Measurements from ENCODE around the gene BSDC1. TPM values are rescaled to one million over a fixed set of nuclear protein-coding genes. Genes with fewer than 3 reads are reported as not detected.

The BSDC1 gene
- polyA plus RNA-seq, 1 experiment, result 45.3 TPM

- H3K27ac ChIP-seq (ENCODE audit: low read depth, low read length), result no peak overlapping the region
- no peaks in the 10 kb centered on the region for H3K27me3 ChIP-seq (ENCODE audit: control insufficient read depth, insufficient read depth, low read length)
- CTCF ChIA-PET, result interaction anchor here (3.3 kb wide), 1 partner anchor 102 kb away, joined by 38 read pairs; no protein-coding TSS in a partner anchor
- DNase-seq (ENCODE audit: low read depth, low spot score), result no peak
- TF ChIP-seq CTCF (IDR thresholded peaks at IDR 0.05; ENCODE audit: low read depth, low read length), result no peak
- no peaks in the 10 kb centered on the region for H3K9me3 ChIP-seq (ENCODE audit: control insufficient read depth, insufficient read depth, low read length)
- H3K4me3 ChIP-seq (ENCODE audit: low read depth, low read length), result no peak overlapping the region
- POLR2A ChIA-PET, result interaction anchor here (1.3 kb wide), 1 partner anchor 18 kb away, joined by 5 read pairs; the partner anchor contains the start of gene MARCKSL1
Measured at GRCh38 chr1:32318127-32318869, 75.9 kb downstream of the BSDC1 start.

GRCh38 chr1:32316903-32317277 lies 77.4 kb downstream of the BSDC1 start:
- no peaks in the 10 kb centered on the region for H3K9me3 ChIP-seq (ENCODE audit: control insufficient read depth, insufficient read depth, low read length)
- CTCF ChIA-PET, result interaction anchor here (0.9 to 3.3 kb wide), 4 partner anchors 10 to 101 kb away, joined by 3 to 38 read pairs (median 3); no protein-coding TSS in a partner anchor
- POLR2A ChIA-PET, result interaction anchor here (1.3 kb wide), 1 partner anchor 19 kb away, joined by 5 read pairs; the partner anchor contains the start of gene MARCKSL1
- H3K27ac ChIP-seq (ENCODE audit: low read depth, low read length), result no peak overlapping the region
- no peaks in the 10 kb centered on the region for H3K27me3 ChIP-seq (ENCODE audit: control insufficient read depth, insufficient read depth, low read length)
- DNase-seq (ENCODE audit: low read depth, low spot score), result no peak
- no peak for TF ChIP-seq CTCF (IDR thresholded peaks at IDR 0.05; ENCODE audit: low read depth, low read length)
- H3K4me3 ChIP-seq (ENCODE audit: low read depth, low read length), result no peak overlapping the region

Other genes starting within 250 kb of the BSDC1 start
- gene TXLNA, start 214.8 kb downstream of the BSDC1 start, polyA plus RNA-seq (2011; rRNA removed), result 49.3 and 52.8 TPM in 2 replicates
- gene CCDC28B, start 193.8 kb downstream of the BSDC1 start, polyA plus RNA-seq (2011; rRNA removed), result 17.6 and 20.8 TPM in 2 replicates
- gene IQCC, start 188.8 kb downstream of the BSDC1 start, polyA plus RNA-seq (2011; rRNA removed), result 1.2 and 1.3 TPM in 2 replicates
- gene DCDC2B, start 185.4 kb downstream of the BSDC1 start, polyA plus RNA-seq (2011; rRNA removed), result not detected in 2 replicates
- 17.3 and 18.6 TPM in 2 replicates for gene TMEM234, start 172.1 kb downstream of the BSDC1 start, polyA plus RNA-seq (2011; rRNA removed)
- gene EIF3I, start 172.0 kb downstream of the BSDC1 start, polyA plus RNA-seq (2011; rRNA removed), result 357 and 399 TPM in 2 replicates
- gene FAM167B, start 147.2 kb downstream of the BSDC1 start, polyA plus RNA-seq (2011; rRNA removed), result 0.40 and 0.43 TPM in 2 replicates
- not detected in 2 replicates for gene LCK, start 143.2 kb downstream of the BSDC1 start, polyA plus RNA-seq (2011; rRNA removed)
- gene HDAC1, start 102.4 kb downstream of the BSDC1 start, polyA plus RNA-seq (2011; rRNA removed), result 157 and 172 TPM in 2 replicates
- gene MARCKSL1, start 58.2 kb downstream of the BSDC1 start, polyA plus RNA-seq (2011; rRNA removed), result 196 and 200 TPM in 2 replicates
- 1.4 and 1.6 TPM in 2 replicates for gene FAM229A, start 32.0 kb downstream of the BSDC1 start, polyA plus RNA-seq (2011; rRNA removed)
- 0.33 and 0.45 TPM in 2 replicates for gene TSSK3, start 31.9 kb downstream of the BSDC1 start, polyA plus RNA-seq (2011; rRNA removed)
- gene ZBTB8B, start 70.6 kb upstream of the BSDC1 start, polyA plus RNA-seq (2011; rRNA removed), result not detected in 2 replicates
- 5.0 and 7.2 TPM in 2 replicates for gene ZBTB8A, start 145.0 kb upstream of the BSDC1 start, polyA plus RNA-seq (2011; rRNA removed)

Data from AG04450 (cell line).